Measurements from ENCODE around the gene SHQ1. TPM values are rescaled to one million over a fixed set of nuclear protein-coding genes. Genes with fewer than 3 reads are reported as not detected.

Gene SHQ1
- total RNA-seq, 1 experiment from 2014 or later: 22.3 TPM

DNA sequence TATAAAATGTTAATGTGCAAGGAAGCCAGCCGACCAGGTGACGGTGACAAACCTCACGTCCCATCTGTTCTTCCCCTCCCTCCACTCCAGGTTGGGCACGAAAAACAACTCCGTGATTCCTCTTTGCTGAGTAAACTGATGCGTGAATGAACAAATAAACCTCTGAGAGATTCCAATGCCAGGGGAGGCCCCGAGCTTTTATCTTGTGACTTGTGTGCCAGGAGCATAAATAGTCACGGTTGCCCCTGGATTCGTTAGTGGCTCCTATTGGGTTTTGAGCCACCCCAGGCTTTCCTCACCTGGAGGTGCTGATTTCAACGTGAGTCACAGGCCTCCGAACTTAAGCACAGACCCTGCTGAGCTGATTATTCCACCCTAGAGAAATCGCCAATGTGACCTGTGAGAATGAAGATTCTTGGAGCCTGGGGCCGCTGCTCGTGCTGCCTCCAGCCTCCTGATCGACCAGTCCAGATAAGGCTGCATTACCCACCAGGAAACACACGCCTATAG is 119.2 kb downstream of the SHQ1 start:
- Mint-ChIP-seq H3K4me3 (ENCODE audit: low read depth, unreplicated experiment) (no peak overlapping the region), H3K9me3 (ENCODE audit: low read depth, unreplicated experiment) (no peaks in the 10 kb centered on the region)
- TF ChIP-seq CTCF (IDR thresholded peaks at IDR 0.05; ENCODE audit: unreplicated experiment): no peak

DNA sequence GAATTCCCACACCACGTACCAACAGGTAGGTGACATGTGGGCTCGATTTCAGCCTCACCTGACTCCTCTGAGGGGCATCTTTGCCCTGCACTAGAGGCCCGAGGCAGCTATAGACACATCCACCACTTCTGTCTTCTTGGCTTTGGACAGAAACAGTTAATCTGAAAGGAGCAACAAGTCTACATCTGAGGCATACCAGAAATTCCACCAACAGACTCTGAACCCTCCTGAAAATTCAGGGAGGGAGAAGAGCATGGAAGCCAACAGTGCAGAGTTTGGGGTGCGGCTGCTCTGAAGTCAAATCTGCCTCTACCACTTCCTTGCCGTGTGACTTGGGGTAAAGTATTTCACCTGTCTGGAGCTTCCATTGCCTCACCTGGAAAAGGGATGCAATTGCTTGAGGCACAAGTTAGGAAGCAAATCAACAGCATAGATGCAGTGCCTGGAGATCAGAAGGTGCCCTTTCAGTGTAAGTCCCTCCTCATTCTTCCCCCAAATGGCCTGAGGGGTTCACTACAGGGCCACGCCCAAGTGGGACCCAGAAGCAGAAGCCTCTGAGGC is 119.8 kb downstream of the SHQ1 start:
- DNase-seq: no peak
- peaks cover 4% of the 10 kb centered on the region for H3K36me3 Mint-ChIP-seq (ENCODE audit: insufficient read depth, unreplicated experiment)
- no TSS peak for BruUV-seq (replicated peaks)
- no peak for TF ChIP-seq CTCF (IDR thresholded peaks at IDR 0.05; ENCODE audit: unreplicated experiment)
- no peak overlapping the region for H3K27ac Mint-ChIP-seq (ENCODE audit: unreplicated experiment)
- H3K4me3 Mint-ChIP-seq (ENCODE audit: low read depth, unreplicated experiment): no peak overlapping the region
- CTCF ChIA-PET: no interaction called here
- H3K4me1 Mint-ChIP-seq (ENCODE audit: low read depth, unreplicated experiment): peaks cover 15% of the 10 kb centered on the region
- intact Hi-C loops (cut with micrococcal nuclease; ENCODE audit: unreplicated experiment): no loop called here
- no peaks in the 10 kb centered on the region for H3K27me3 Mint-ChIP-seq (ENCODE audit: unreplicated experiment)
- no peaks in the 10 kb centered on the region for H3K9me3 Mint-ChIP-seq (ENCODE audit: low read depth, unreplicated experiment)

More for the DNA sequence above, 119.2 kb downstream of the SHQ1 start:
- CTCF ChIA-PET: no interaction called here
- no TSS peak for BruUV-seq (replicated peaks)
- DNase-seq: peak; percentile 14
- Mint-ChIP-seq H3K27me3 (ENCODE audit: unreplicated experiment) (no peaks in the 10 kb centered on the region), H3K4me1 (ENCODE audit: low read depth, unreplicated experiment) (peaks cover 9% of the 10 kb centered on the region), H3K27ac (ENCODE audit: unreplicated experiment) (no peak overlapping the region), H3K36me3 (ENCODE audit: insufficient read depth, unreplicated experiment) (peaks cover 3% of the 10 kb centered on the region)
- intact Hi-C loops (cut with micrococcal nuclease; ENCODE audit: unreplicated experiment): no loop called here

GRCh38 chr3:72727726-72728125 is 120.5 kb downstream of the SHQ1 start:
- no peak overlapping the region for H3K4me3 Mint-ChIP-seq (ENCODE audit: low read depth, unreplicated experiment)
- intact Hi-C loops (cut with micrococcal nuclease; ENCODE audit: unreplicated experiment): no loop called here
- CTCF ChIA-PET: no interaction called here
- peaks cover 22% of the 10 kb centered on the region for H3K4me1 Mint-ChIP-seq (ENCODE audit: low read depth, unreplicated experiment)
- no peak for DNase-seq
- H3K27me3 Mint-ChIP-seq (ENCODE audit: unreplicated experiment): no peaks in the 10 kb centered on the region
- no TSS peak for BruUV-seq (replicated peaks)
- H3K27ac Mint-ChIP-seq (ENCODE audit: unreplicated experiment): no peak overlapping the region
- no peak for TF ChIP-seq CTCF (IDR thresholded peaks at IDR 0.05; ENCODE audit: unreplicated experiment)
- no peaks in the 10 kb centered on the region for H3K9me3 Mint-ChIP-seq (ENCODE audit: low read depth, unreplicated experiment)
- H3K36me3 Mint-ChIP-seq (ENCODE audit: insufficient read depth, unreplicated experiment): peaks cover 8% of the 10 kb centered on the region

- peaks cover 27% of the 10 kb centered on the region for H3K4me1 Mint-ChIP-seq (ENCODE audit: low read depth, unreplicated experiment)
Observed at GRCh38 chr3:72727172-72727571, 121.1 kb downstream of the SHQ1 start.

More at GRCh38 chr3:72727172-72727571, 121.1 kb downstream of the SHQ1 start:
- no peaks in the 10 kb centered on the region for H3K27me3 Mint-ChIP-seq (ENCODE audit: unreplicated experiment)
- no peaks in the 10 kb centered on the region for H3K9me3 Mint-ChIP-seq (ENCODE audit: low read depth, unreplicated experiment)
- TF ChIP-seq CTCF (IDR thresholded peaks at IDR 0.05; ENCODE audit: unreplicated experiment): no peak
- no peak overlapping the region for H3K4me3 Mint-ChIP-seq (ENCODE audit: low read depth, unreplicated experiment)
- CTCF ChIA-PET: no interaction called here
- H3K27ac Mint-ChIP-seq (ENCODE audit: unreplicated experiment): no peak overlapping the region
- intact Hi-C loops (cut with micrococcal nuclease; ENCODE audit: unreplicated experiment): no loop called here
- H3K36me3 Mint-ChIP-seq (ENCODE audit: insufficient read depth, unreplicated experiment): peaks cover 8% of the 10 kb centered on the region
- no peak for DNase-seq
- no TSS peak for BruUV-seq (replicated peaks)

Measured in Calu3 (cell line).